ENCODE results near the gene ANKMY1.

Gene ANKMY1

GRCh38 chr2:240464514-240465241 lies 93.1 kb downstream of the ANKMY1 start:
- no peak overlapping the region for H3K4me2 ChIP-seq (ENCODE audit: low read length)
- H3K9me3 ChIP-seq (ENCODE audit: control insufficient read depth, low read length): no peaks in the 10 kb centered on the region
- no peaks in the 10 kb centered on the region for H3K27me3 ChIP-seq (ENCODE audit: control insufficient read depth, insufficient read depth, low read length)
- no peak for TF ChIP-seq CTCF (IDR thresholded peaks at IDR 0.05)
- H3K36me3 ChIP-seq (ENCODE audit: control insufficient read depth, insufficient read depth, low read length): no peaks in the 10 kb centered on the region
- no peak overlapping the region for H3K4me3 ChIP-seq (ENCODE audit: low read depth, low read length)
- H3K9ac ChIP-seq: no peak overlapping the region
- no peak overlapping the region for H2AFZ ChIP-seq
- no peaks in the 10 kb centered on the region for H3K4me1 ChIP-seq
- H3K27ac ChIP-seq: no peak overlapping the region
- no peaks in the 10 kb centered on the region for H3K79me2 ChIP-seq

GRCh38 chr2:240463866-240464481 lies 93.8 kb downstream of the ANKMY1 start:
- Histone ChIP-seq H3K4me1 (no peaks in the 10 kb centered on the region), H3K9me3 (ENCODE audit: control insufficient read depth, low read length) (no peaks in the 10 kb centered on the region), H3K79me2 (no peaks in the 10 kb centered on the region), H2AFZ (no peak overlapping the region), H3K9ac (no peak overlapping the region), H3K4me3 (ENCODE audit: low read depth, low read length) (no peak overlapping the region), H3K4me2 (ENCODE audit: low read length) (no peak overlapping the region), H3K36me3 (ENCODE audit: control insufficient read depth, insufficient read depth, low read length) (no peaks in the 10 kb centered on the region), H3K27me3 (ENCODE audit: control insufficient read depth, insufficient read depth, low read length) (no peaks in the 10 kb centered on the region), H3K27ac (no peak overlapping the region)
- no peak for TF ChIP-seq CTCF (IDR thresholded peaks at IDR 0.05)

- Histone ChIP-seq H3K4me1 (no peaks in the 10 kb centered on the region), H3K79me2 (no peaks in the 10 kb centered on the region)
- no peak for TF ChIP-seq CTCF (IDR thresholded peaks at IDR 0.05)
Observed at GRCh38 chr2:240463274-240463865, 94.4 kb downstream of the ANKMY1 start.

GRCh38 chr2:240462707-240463273 lies 95.0 kb downstream of the ANKMY1 start:
- Histone ChIP-seq H3K36me3 (ENCODE audit: control insufficient read depth, insufficient read depth, low read length) (no peaks in the 10 kb centered on the region), H3K4me2 (ENCODE audit: low read length) (no peak overlapping the region), H2AFZ (no peak overlapping the region), H3K9me3 (ENCODE audit: control insufficient read depth, low read length) (no peaks in the 10 kb centered on the region), H3K4me1 (no peaks in the 10 kb centered on the region), H3K9ac (no peak overlapping the region), H3K79me2 (no peaks in the 10 kb centered on the region), H3K27ac (no peak overlapping the region), H3K4me3 (ENCODE audit: low read depth, low read length) (no peak overlapping the region), H3K27me3 (ENCODE audit: control insufficient read depth, insufficient read depth, low read length) (no peaks in the 10 kb centered on the region)
- no peak for TF ChIP-seq CTCF (IDR thresholded peaks at IDR 0.05)

More at GRCh38 chr2:240463274-240463865, 94.4 kb downstream of the ANKMY1 start:
- Histone ChIP-seq H3K27me3 (ENCODE audit: control insufficient read depth, insufficient read depth, low read length) (no peaks in the 10 kb centered on the region), H3K9ac (no peak overlapping the region), H3K4me2 (ENCODE audit: low read length) (no peak overlapping the region), H3K9me3 (ENCODE audit: control insufficient read depth, low read length) (no peaks in the 10 kb centered on the region), H3K27ac (no peak overlapping the region), H2AFZ (no peak overlapping the region), H3K4me3 (ENCODE audit: low read depth, low read length) (no peak overlapping the region), H3K36me3 (ENCODE audit: control insufficient read depth, insufficient read depth, low read length) (no peaks in the 10 kb centered on the region)

Measured in parathyroid adenoma (tissue), 2 donors.